Testis (tissue), 3 donors: ENCODE results near the gene CPLX3. TPM values are rescaled to one million over a fixed set of nuclear protein-coding genes. Genes with fewer than 3 reads are reported as not detected.

Source experiments
- DNase-seq: peaks from one replicate; pipeline ENCODE4 v3.0.0-alpha.2; 2019
- H3K27ac ChIP-seq, 2 donors: fragments of 200-600 bp; sonication (generic); one replicate each; pipeline ENCODE4 v1.5.1; 2019
- H3K27me3 ChIP-seq: fragments of 200-600 bp; sonication (generic); one replicate; pipeline ENCODE4 v1.5.1; 2019
- H3K36me3 ChIP-seq: fragments of 200-600 bp; sonication (generic); one replicate; pipeline ENCODE4 v1.5.1; 2017; ENCODE audit warnings: low read depth; ENCODE audit errors: missing control alignments
- H3K4me1 ChIP-seq: fragments of 200-600 bp; sonication (generic); one replicate; pipeline ENCODE4 v1.5.1; 2019
- H3K4me3 ChIP-seq, 2 donors: fragments of 200-600 bp; sonication (generic); one replicate each; pipeline ENCODE4 v1.5.1; 2017 to 2019
- H3K9me3 ChIP-seq: fragments of 200-600 bp; sonication (generic); one replicate; pipeline ENCODE4 v1.5.1; 2017
- CTCF ChIP-seq, 3 experiments: fragments of 450-650 bp in 2 of 3; fragments of 200-600 bp in 1 of 3; sonication (generic) in 1 of 3; IDR thresholded peaks; one replicate each; pipeline ENCODE4 v1.5.1; 2016 to 2019; ENCODE audit warnings: antibody characterized with exemption in 3 of 3, mild to moderate bottlenecking in 2 of 3, moderate library complexity in 1 of 3
- POLR2A ChIP-seq: fragments of 450-650 bp; IDR thresholded peaks from one replicate; pipeline ENCODE4 v1.6.1; 2017; ENCODE audit warnings: antibody characterized with exemption, mild to moderate bottlenecking, moderate library complexity
- WGBS, 2 donors: methylation state at CpG; one replicate each; pipeline ENCODE4 v1.1.5; 2018; 5-methylcytosine and 5-hydroxymethylcytosine counted together
- intact Hi-C: fragments of 100-400 bp; cut with DNase I; formaldehyde crosslinking; loops from one replicate; pipeline ENCODE4 v1.15.1; 2023; ENCODE audit warnings: low total_unique reads
- polyA plus RNA-seq: library from polyadenylated mRNA; stranded (reverse); fragments of 350-450 nt; fragmentation: Illumina TruSeq; extraction: RNeasy Lipid Tissue Mini Kit (QIAGEN cat#74804); gene quantifications from one replicate; pipeline ENCODE4 v1.2.3, GENCODE V29; 2014; ENCODE audit warnings: low read depth, low replicate concordance; ENCODE audit not compliant: insufficient read depth
- total RNA-seq, 2 donors: library from RNA; depleted of rRNA; stranded (reverse); fragments of >200 nt; gene quantifications; one replicate each; pipeline ENCODE4 v1.2.3, GENCODE V29; 2016

The CPLX3 gene
- total and polyA plus RNA-seq, 3 donors from 2014 or later, result 3.6 to 5.7 (median 3.7) TPM

GRCh38 chr15:74821790-74822158, 4.7 kb upstream of the CPLX3 start:
- Histone ChIP-seq H3K4me1 (peaks cover 6% of the 10 kb centered on the region), H3K36me3 (no peaks in the 10 kb centered on the region), H3K27me3 (no peaks in the 10 kb centered on the region), H3K27ac (no peak overlapping the region), H3K9me3 (no peaks in the 10 kb centered on the region), H3K4me3 (no peak overlapping the region)
- intact Hi-C loops, result no loop called here
- no peak for DNase-seq
- TF ChIP-seq POLR2A (no peak), CTCF (IDR thresholded peaks at IDR 0.05) (no peak)
- WGBS, 2 donors, result 79 to 88% methylated on average over 6 to 7 of the region's 7 CpGs

- Histone ChIP-seq H3K4me3 (no peak overlapping the region), H3K27ac (no peak overlapping the region), H3K27me3 (no peaks in the 10 kb centered on the region), H3K4me1 (peaks cover 3% of the 10 kb centered on the region), H3K9me3 (no peaks in the 10 kb centered on the region), H3K36me3 (no peaks in the 10 kb centered on the region)
- WGBS, 2 donors, result 90 to 93% methylated on average over 4 of the region's 4 CpGs
- DNase-seq, result no peak
- TF ChIP-seq CTCF (IDR thresholded peaks at IDR 0.05) (no peak), POLR2A (no peak)
- intact Hi-C loops, result no loop called here
Observed at GRCh38 chr15:74822233-74822632, 4.2 kb upstream of the CPLX3 start.

GRCh38 chr15:74823324-74823723, 3.1 kb upstream of the CPLX3 start:
- Histone ChIP-seq H3K4me3 (no peak overlapping the region), H3K9me3 (no peaks in the 10 kb centered on the region), H3K27ac (no peak overlapping the region), H3K36me3 (no peaks in the 10 kb centered on the region), H3K27me3 (no peaks in the 10 kb centered on the region), H3K4me1 (no peaks in the 10 kb centered on the region)
- TF ChIP-seq POLR2A (no peak), CTCF (IDR thresholded peaks at IDR 0.05) (no peak)
- WGBS, 2 donors, result 80 to 87% methylated on average over 3 to 6 of the region's 6 CpGs
- intact Hi-C loops, result no loop called here
- DNase-seq, result no peak

GRCh38 chr15:74824976-74825375, 1.5 kb upstream of the CPLX3 start:
- no peaks in the 10 kb centered on the region for H3K9me3 ChIP-seq
- intact Hi-C loops, result no loop called here
- no peaks in the 10 kb centered on the region for H3K27me3 ChIP-seq
- no peaks in the 10 kb centered on the region for H3K36me3 ChIP-seq
- TF ChIP-seq POLR2A, result no peak
- no peak for TF ChIP-seq CTCF (IDR thresholded peaks at IDR 0.05)
- no peak overlapping the region for H3K27ac ChIP-seq
- no peaks in the 10 kb centered on the region for H3K4me1 ChIP-seq
- 83 to 84% methylated on average over 7 of the region's 7 CpGs for WGBS, 2 donors
- DNase-seq, result no peak
- no peak overlapping the region for H3K4me3 ChIP-seq

- no peaks in the 10 kb centered on the region for H3K36me3 ChIP-seq
- DNase-seq, result no peak
- no peaks in the 10 kb centered on the region for H3K9me3 ChIP-seq
- intact Hi-C loops, result no loop called here
- WGBS, 2 donors, result 42 to 69% methylated on average over 6 to 10 of the region's 10 CpGs
- no peaks in the 10 kb centered on the region for H3K4me1 ChIP-seq
- no peak overlapping the region for H3K27ac ChIP-seq
- H3K4me3 ChIP-seq, result peak overlapping the region in 1 of 2 donors; percentile 2
- TF ChIP-seq POLR2A (no peak), CTCF (IDR thresholded peaks at IDR 0.05) (no peak)
- no peaks in the 10 kb centered on the region for H3K27me3 ChIP-seq
Observed at GRCh38 chr15:74825866-74826265, 561 bp upstream of the CPLX3 start.
